HG02870 (cell line): ENCODE data around the gene CDKN2AIPNL.
"Not testable (repeated sequence)": the region's sequence is repeated elsewhere in the genome, so short reads cannot be mapped to it uniquely, and the experiment has no call there.

Experiments used
- ATAC-seq: cut with Tn5 transposase; IDR thresholded peaks from one replicate; pipeline ENCODE4 v1.9.1; 2021; ENCODE audit warnings: mild to moderate bottlenecking, moderate library complexity; ENCODE audit not compliant: unreplicated experiment

Gene CDKN2AIPNL

GRCh38 chr5:134403951-134404350 is 7.7 kb downstream of the CDKN2AIPNL start:
- no peak for ATAC-seq

- no peak for ATAC-seq
Measured at GRCh38 chr5:134398609-134399155, 13.0 kb downstream of the CDKN2AIPNL start.

- ATAC-seq: no peak
Measured at GRCh38 chr5:134397196-134397595, 14.5 kb downstream of the CDKN2AIPNL start.

- ATAC-seq: no peak
Measured at GRCh38 chr5:134396274-134396673, 15.4 kb downstream of the CDKN2AIPNL start.

- no peak for ATAC-seq
Measured at GRCh38 chr5:134394932-134395331, 16.7 kb downstream of the CDKN2AIPNL start.

GRCh38 chr5:134392301-134392700 is 19.4 kb downstream of the CDKN2AIPNL start:
- ATAC-seq: no peak

- no peak for ATAC-seq
Measured at GRCh38 chr5:134387443-134387842, 24.2 kb downstream of the CDKN2AIPNL start.

- no peak for ATAC-seq
Measured at GRCh38 chr5:134383980-134384697, 27.5 kb downstream of the CDKN2AIPNL start.

GRCh38 chr5:134382204-134382603 is 29.5 kb downstream of the CDKN2AIPNL start:
- not testable (repeated sequence) for ATAC-seq

GRCh38 chr5:134380346-134380745 is 31.3 kb downstream of the CDKN2AIPNL start:
- no peak for ATAC-seq

GRCh38 chr5:134374232-134374631 is 37.4 kb downstream of the CDKN2AIPNL start:
- ATAC-seq: no peak

- ATAC-seq: not testable (repeated sequence)
Measured at GRCh38 chr5:134373633-134374032, 38.0 kb downstream of the CDKN2AIPNL start.

GRCh38 chr5:134371834-134372340 is 39.8 kb downstream of the CDKN2AIPNL start:
- no peak for ATAC-seq

- ATAC-seq: peak; percentile 73
Measured at GRCh38 chr5:134370871-134371833, 40.5 kb downstream of the CDKN2AIPNL start, which contains the start of gene UBE2B. TSS of gene UBE2B (plus strand) at chr5:134371569. CDS start at chr5:134371596, 27 bp downstream.

- peak; percentile 8 for ATAC-seq
Measured at GRCh38 chr5:134370311-134370870, 41.3 kb downstream of the CDKN2AIPNL start.

- no peak for ATAC-seq
Measured at GRCh38 chr5:134365604-134366003, 46.1 kb downstream of the CDKN2AIPNL start.

- ATAC-seq: no peak
Measured at GRCh38 chr5:134355681-134356080, 56.0 kb downstream of the CDKN2AIPNL start.
